Fibroblast of skin of right quadriceps (primary cell): ENCODE results near the gene CNTN4.

Source experiments
- DNase-seq: peaks from one replicate; pipeline ENCODE4 v3.0.0-alpha.2; 2013

The CNTN4 gene

GRCh38 chr3:2823437-2824211 is 725.0 kb downstream of the CNTN4 start:
- DNase-seq = no peak

DNA sequence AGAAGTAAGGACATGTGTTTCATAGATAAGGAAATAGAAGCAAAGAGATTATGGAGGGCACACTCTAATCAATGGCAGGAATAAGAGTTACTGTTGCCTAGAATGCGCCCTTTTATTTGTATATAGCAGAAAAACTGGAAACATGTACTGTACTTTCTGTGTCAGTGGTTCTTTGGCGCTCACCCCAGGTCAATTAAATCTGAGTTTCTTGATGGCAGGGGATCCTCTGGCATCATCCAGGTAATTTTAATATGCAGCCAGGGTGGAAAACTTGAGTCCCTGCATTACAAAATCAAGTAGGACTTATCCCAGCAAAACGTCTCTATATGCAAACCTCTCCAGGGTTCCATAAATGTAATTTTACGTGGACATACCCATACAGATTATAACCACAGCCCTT is 727.4 kb downstream of the CNTN4 start:
- no peak for DNase-seq

GRCh38 chr3:2826453-2826852 is 727.8 kb downstream of the CNTN4 start:
- DNase-seq = no peak

- DNase-seq = no peak
These were observed 738.6 kb downstream of the CNTN4 start for GRCh38 chr3:2837239-2837638.

GRCh38 chr3:2837910-2838309 is 739.2 kb downstream of the CNTN4 start:
- DNase-seq = no peak

DNA sequence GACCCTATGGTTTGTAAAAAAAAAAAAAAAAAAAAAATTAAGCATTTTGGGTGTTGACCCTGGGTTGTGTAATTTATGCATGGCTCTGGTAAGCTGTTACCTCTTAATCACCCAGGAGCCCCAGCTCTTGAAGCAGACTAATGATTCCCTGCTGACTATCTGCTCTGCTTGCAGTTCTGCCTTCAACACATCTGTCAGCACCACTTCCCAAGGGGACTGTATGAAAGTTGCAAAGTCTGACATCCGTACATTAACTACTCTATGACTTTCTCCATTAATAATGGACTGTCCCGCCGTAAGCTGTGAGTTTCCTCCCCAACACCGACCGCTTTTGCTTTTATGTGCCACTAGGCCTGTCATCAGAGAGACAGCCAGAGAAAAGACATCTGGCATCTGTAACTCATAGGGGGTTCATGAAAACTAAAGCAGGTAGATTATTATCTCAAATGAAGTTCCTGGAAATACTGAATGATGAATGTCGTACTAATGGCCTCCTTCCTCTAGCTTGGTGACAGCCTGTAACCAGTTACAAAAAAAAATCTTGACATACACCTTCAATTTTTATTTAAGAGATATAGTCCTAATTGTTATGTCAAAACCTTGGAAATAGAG is 740.0 kb downstream of the CNTN4 start:
- peak; percentile 1 for DNase-seq

GRCh38 chr3:2839876-2840275 is 741.2 kb downstream of the CNTN4 start:
- DNase-seq = peak; percentile 6

DNA sequence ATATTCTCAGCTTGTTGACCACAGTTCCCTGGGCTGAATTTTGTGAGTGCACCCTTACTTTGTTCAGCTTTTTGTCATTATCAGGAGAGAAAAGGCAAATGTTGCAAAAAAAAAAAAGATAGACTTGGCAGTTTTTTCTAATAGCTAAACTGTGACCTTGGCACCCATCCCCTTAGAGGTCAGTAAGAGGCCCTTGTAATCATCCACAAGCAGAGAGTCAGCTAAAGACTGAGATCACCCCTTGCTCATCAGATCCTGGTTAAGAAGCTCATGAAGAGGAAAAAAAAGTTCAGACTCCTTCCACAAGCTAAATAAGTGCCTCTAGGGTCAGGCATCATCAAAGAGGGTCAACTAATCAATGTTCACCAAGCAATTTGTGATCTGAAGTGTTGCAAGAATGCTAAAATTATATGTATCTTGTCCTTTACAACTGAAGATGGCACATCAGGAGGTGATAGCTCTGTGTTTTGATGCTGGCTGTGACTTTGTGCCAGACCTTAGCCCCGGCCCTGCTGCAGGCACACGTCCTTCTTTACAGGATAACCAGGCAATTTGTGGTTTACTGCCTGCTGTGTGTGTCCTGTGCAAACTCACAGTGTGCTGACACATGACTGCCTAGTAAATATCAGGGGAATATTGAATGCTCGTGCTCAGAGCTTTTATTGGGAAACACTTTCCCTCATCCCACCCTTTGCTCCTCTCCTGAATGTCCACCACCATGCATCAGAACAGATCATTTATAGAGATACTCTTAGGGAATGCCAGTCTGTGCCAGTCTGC is 748.6 kb downstream of the CNTN4 start:
- DNase-seq = no peak

DNA sequence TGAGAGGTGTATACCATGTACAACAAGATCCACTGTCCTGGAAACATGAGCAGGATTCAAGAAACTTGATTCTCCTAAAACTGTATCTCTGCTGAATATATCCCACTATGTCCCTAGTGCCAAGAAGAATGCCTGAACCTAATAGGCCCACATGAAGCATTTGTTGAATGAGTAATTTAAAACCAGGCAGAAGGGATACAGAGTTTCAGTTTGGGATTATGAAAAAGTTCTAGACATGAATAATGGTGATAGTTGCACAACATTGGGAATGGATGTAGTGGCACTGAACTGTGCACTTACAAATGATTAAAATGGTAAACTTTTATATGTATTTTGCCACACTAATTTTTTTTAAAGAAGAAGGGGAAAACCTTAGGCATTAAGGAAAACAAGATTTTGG is 750.4 kb downstream of the CNTN4 start:
- DNase-seq = no peak

GRCh38 chr3:2850701-2851100 is 752.0 kb downstream of the CNTN4 start:
- DNase-seq = no peak

DNA sequence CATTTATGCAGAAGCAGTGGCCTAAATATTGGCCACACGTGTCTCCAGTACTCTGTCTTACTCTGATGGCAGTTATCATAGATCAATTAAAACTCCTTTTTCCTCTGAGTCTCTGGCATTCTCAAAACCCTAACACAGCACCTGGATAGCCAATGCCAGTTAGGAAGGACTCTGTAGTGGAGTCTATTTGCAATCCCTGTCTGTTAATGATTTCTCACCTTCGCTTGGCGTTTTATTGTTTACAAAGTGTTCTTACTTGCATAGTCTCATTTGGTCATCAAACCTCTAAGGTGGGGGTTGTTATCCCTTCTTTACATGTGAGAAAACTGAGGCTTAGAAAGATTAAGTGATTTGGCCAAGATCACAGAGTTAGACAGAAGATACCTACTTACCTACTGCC is 752.7 kb downstream of the CNTN4 start:
- no peak for DNase-seq

- DNase-seq = no peak
These were observed 753.2 kb downstream of the CNTN4 start for GRCh38 chr3:2851835-2852234.

GRCh38 chr3:2853651-2854050 is 755.0 kb downstream of the CNTN4 start:
- DNase-seq = no peak

GRCh38 chr3:2856138-2857133 is 757.8 kb downstream of the CNTN4 start:
- DNase-seq = no peak

DNA sequence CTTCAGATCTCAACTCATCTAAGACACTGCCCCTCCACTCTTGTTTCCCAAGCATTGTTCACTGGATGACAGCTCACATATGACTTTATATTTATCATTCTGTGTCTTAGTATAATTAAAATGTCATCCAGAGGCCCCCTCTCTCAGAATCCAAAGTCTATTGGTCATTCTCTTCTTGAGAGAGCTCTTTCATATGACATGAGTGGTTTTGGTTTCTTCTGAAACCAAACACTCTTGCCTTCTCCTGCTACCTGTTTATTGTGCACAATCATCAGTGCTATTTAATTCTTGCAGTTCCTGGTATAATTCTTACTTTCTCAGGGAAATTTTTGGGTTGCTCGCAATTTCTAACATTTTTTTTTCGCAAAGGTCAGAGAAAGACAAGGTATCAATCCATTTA is 762.0 kb downstream of the CNTN4 start:
- DNase-seq = no peak

- DNase-seq = no peak
These were observed 762.5 kb downstream of the CNTN4 start for GRCh38 chr3:2861120-2861519.

GRCh38 chr3:2861920-2862319 is 763.3 kb downstream of the CNTN4 start:
- no peak for DNase-seq

GRCh38 chr3:2862366-2862765 is 763.7 kb downstream of the CNTN4 start:
- DNase-seq = no peak

GRCh38 chr3:2863127-2863526 is 764.5 kb downstream of the CNTN4 start:
- no peak for DNase-seq

- no peak for DNase-seq
These were observed 771.2 kb downstream of the CNTN4 start for GRCh38 chr3:2869905-2870304.

DNA sequence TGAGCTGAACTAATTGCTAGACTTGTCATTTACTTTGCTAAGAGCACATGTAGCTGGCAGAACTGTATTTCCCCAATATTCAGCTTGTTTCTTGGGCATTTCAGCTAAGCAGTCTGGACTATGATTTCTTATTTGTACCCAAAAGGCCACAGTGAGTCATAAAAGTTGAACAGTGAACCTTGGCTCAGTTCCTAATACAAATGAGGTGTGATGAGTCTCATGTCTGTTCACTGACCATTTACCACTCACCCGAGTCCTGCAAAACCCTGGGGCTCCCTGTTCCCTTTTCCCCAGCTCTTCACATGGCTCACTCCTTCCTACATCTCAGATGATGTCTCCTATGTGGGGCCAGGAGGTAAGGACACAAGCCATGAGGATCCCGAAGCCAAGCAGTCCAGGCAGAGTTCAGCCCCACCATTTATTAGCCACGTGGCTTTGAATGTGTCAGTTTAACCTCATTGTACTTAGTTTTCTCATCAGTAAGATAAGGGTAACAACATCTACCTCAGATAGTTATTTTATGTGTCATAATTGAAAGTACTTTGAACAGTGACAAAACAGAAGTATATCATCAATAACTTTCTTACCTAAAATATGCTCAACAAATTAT is 772.2 kb downstream of the CNTN4 start:
- DNase-seq = no peak

DNA sequence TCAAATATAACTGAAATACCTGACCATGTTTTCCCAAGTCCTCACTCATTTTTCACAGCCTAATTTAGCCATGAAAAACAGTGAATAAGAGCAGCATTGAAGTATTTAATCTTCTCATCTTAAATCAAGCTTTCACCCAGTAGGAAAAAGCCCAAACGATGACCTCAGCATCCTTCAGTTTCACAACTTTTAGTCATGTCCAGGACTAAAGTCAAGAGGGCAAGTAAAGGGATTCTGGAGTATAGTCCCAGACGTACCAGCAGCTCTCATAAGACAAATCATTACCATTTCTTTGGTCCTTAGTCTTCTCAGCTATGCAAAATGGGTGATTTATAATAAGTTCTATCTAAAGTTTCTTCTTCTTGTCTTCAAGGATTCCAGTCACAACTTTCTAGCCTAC is 774.2 kb downstream of the CNTN4 start:
- no peak for DNase-seq
